HEK293T (cell line): ENCODE data around the gene AXL.

ENCODE experiments used
- CTCF ChIA-PET: fragments of 350-600 bp; formaldehyde crosslinking; extraction: SDS; loops from one replicate; lab custom pipeline; 2021; ENCODE audit warnings: antibody characterized with exemption, inconsistent platforms; lab: Yijun Ruan, JAX
- POLR2A ChIA-PET: fragments of 350-600 bp; formaldehyde crosslinking; extraction: SDS; loops from one replicate; lab custom pipeline; 2020; ENCODE audit warnings: antibody characterized with exemption, inconsistent platforms; lab: Yijun Ruan, JAX
- DNase-seq: peaks from one replicate; pipeline ENCODE4 v3.0.0; 2012; ENCODE audit warnings: mixed read lengths; ENCODE audit errors: extremely low spot score
- ARNT ChIP-seq: fragments of 450-650 bp; IDR thresholded peaks from 2 replicates; pipeline ENCODE4 v1.6.1; 2017; ENCODE audit warnings: mild to moderate bottlenecking
- BHLHE40 ChIP-seq: fragments of 450-650 bp; IDR thresholded peaks from 2 replicates; pipeline ENCODE4 v1.6.1; 2016; ENCODE audit warnings: mild to moderate bottlenecking, moderate library complexity, borderline replicate concordance
- CTBP1 ChIP-seq: fragments of 450-650 bp; IDR thresholded peaks from 2 replicates; pipeline ENCODE4 v1.6.1; 2016; ENCODE audit warnings: borderline replicate concordance
- ELF4 ChIP-seq: fragments of 450-650 bp; IDR thresholded peaks from 2 replicates; pipeline ENCODE4 v1.6.1; 2017; ENCODE audit warnings: antibody characterized with exemption
- FOXA1 ChIP-seq: fragments of 450-650 bp; IDR thresholded peaks from 2 replicates; pipeline ENCODE4 v1.6.1; 2016; ENCODE audit warnings: mild to moderate bottlenecking
- FOXK2 ChIP-seq: fragments of 450-650 bp; IDR thresholded peaks from 2 replicates; pipeline ENCODE4 v1.6.1; 2016; ENCODE audit warnings: mild to moderate bottlenecking
- FOXM1 ChIP-seq: fragments of 450-650 bp; IDR thresholded peaks from 2 replicates; pipeline ENCODE4 v1.6.1; 2017; ENCODE audit warnings: mild to moderate bottlenecking, borderline replicate concordance
- HDGF ChIP-seq: fragments of 450-650 bp; IDR thresholded peaks from 2 replicates; pipeline ENCODE4 v1.6.1; 2017; ENCODE audit warnings: antibody characterized with exemption, borderline replicate concordance
- L3MBTL2 ChIP-seq: fragments of 450-650 bp; conservative IDR thresholded peaks from 2 replicates; pipeline ENCODE4 v1.6.1; 2016; ENCODE audit warnings: mild to moderate bottlenecking
- LEF1 ChIP-seq: fragments of 450-650 bp; IDR thresholded peaks from 2 replicates; pipeline ENCODE4 v1.6.1; 2017; ENCODE audit warnings: mild to moderate bottlenecking, borderline replicate concordance
- NFRKB ChIP-seq: fragments of 450-650 bp; IDR thresholded peaks from 2 replicates; pipeline ENCODE4 v1.6.1; 2016; ENCODE audit warnings: mild to moderate bottlenecking, moderate library complexity
- PKNOX1 ChIP-seq: fragments of 450-650 bp; IDR thresholded peaks from 2 replicates; pipeline ENCODE4 v1.6.1; 2016
- SP1 ChIP-seq: fragments of 450-650 bp; IDR thresholded peaks from 2 replicates; pipeline ENCODE4 v1.6.1; 2017
- SUZ12 ChIP-seq: fragments of 450-650 bp; IDR thresholded peaks from 2 replicates; pipeline ENCODE4 v1.6.1; 2016; ENCODE audit warnings: mild to moderate bottlenecking
- TARDBP ChIP-seq: fragments of 450-650 bp; IDR thresholded peaks from 2 replicates; pipeline ENCODE4 v1.6.1; 2016
- ZNF384 ChIP-seq: fragments of 450-650 bp; IDR thresholded peaks from 2 replicates; pipeline ENCODE4 v1.6.1; 2016

AXL gene

DNA sequence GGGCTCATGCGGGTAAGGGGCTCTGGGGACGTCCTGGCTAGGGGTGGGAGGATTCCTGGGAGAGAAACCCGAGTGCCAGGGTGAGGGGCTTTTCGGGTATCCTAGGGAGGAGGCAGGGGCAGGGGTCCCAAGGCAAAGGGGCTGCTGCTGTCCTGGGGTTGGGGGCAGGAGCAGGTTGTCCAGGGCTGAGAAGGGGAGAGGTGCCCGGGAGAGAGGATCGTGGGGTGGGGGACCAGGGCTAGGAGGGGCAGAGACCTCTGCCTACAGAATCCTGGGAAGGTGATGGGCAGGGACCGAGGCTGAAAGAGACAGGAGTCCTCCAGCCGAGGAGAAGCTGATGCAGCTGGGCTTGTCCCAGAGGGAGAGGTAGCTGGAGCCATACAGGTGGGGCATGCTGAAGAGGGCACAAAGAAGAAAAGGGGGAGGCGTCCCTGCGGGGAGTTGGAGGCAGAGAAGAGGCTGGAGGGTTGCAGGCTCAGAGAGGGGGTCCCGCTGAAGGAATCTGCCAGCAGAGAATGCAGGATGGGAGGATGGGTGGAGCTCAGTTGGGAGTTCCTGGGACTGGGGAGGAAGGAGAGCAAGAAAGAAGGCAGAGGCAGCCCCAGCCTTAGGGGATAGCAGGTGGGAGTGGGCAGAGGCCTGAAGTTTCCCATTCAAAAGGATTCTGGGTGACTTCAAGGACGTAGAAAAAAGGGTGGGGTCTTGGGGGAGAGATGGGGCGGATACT lies 25.4 kb upstream of the AXL start:
- DNase-seq = no peak
- no peak for TF ChIP-seq HDGF
- no peak for TF ChIP-seq FOXA1
- CTCF ChIA-PET = no interaction called here
- POLR2A ChIA-PET = interaction anchor here (0.8 to 1.0 kb wide), 2 partner anchors 33 to 70 kb away, joined by 3 to 4 read pairs; partner anchors contain the start of gene HNRNPUL1

DNA sequence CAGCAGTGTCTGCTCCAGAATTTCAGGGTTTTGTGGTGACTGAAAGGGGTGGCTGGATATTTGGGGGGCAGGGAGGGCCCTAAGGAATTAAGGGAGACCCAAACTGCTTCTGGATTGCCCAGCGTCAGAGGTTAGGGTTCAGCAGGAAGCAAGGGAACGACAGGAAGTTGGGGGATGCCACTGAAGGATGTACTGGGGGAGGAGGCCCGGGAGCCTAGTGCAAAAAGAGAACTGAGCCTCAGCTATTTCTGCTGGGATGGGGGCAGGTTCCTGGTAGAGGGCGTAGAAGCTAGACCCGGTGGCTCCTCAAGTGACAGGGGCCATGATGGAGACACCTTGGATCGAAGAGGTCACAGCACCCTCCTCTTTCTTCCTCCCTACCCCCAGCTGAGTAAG lies 24.9 kb upstream of the AXL start:
- no peak for DNase-seq
- TF ChIP-seq TARDBP = no peak
- TF ChIP-seq FOXM1 = no peak
- no peak for TF ChIP-seq ELF4
- TF ChIP-seq FOXK2 = no peak
- TF ChIP-seq BHLHE40 = no peak
- TF ChIP-seq ARNT = no peak
- no peak for TF ChIP-seq LEF1
- TF ChIP-seq ZNF384 = no peak
- TF ChIP-seq CTBP1 = no peak
- no peak for TF ChIP-seq SUZ12
- TF ChIP-seq L3MBTL2 = no peak
- TF ChIP-seq FOXA1 = no peak
- TF ChIP-seq PKNOX1 = no peak
- no peak for TF ChIP-seq HDGF
- no peak for TF ChIP-seq SP1
- no peak for TF ChIP-seq NFRKB
- POLR2A ChIA-PET = interaction anchor here (0.8 to 1.0 kb wide), 2 partner anchors 32 to 70 kb away, joined by 3 to 4 read pairs; partner anchors contain the start of gene HNRNPUL1
- CTCF ChIA-PET = no interaction called here

DNA sequence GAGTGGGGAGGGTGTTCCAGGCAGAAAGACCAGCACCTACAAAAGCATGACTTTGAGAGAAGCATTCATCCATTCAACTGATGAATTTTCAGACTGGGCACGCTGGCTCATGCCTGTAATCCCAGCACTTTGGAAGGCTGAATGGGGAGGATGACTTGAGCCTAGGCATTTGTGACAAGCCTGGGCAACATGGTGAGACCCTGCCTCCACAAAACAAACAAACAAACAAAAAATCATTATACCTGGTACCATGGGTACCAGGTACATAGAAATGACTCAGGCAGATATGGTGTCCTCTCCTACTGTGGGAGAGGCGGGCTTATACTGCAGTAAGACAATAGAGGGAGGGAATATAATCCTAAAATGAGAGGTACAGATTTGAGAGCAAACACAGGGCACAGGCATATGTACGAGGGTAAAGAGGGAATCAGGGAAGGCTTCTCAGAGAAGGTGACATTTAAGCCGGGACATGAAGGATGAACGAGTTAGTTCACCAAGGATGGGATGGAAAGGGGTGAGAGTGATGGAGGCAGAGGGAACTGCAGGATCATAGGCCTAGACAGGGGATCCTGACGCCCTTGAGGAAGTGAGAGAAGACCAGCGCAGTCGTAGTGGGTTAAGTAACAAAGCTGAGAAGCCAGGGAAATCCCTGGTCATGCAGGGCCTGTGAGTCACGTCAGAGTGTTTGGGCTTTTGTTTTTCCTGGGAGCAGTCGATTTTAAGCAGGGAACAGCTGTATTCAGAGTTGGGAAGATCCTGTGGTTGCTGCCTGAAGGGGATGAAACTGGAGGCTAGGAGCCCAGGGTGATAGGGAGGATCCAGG lies 23.1 kb upstream of the AXL start:
- DNase-seq = no peak
- ChIA-PET POLR2A (no interaction called here), CTCF (no interaction called here)
- TF ChIP-seq NFRKB (no peak), ZNF384 (no peak), SUZ12 (no peak), BHLHE40 (no peak), CTBP1 (no peak)

GRCh38 chr19:41198559-41198958 lies 20.5 kb upstream of the AXL start:
- ChIA-PET POLR2A (interaction anchor here (1.7 kb wide), 1 partner anchor 65 kb away, joined by 6 read pairs; no protein-coding TSS in a partner anchor), CTCF (interaction anchor here (1.0 kb wide), 1 partner anchor 64 kb away, joined by 4 read pairs; no protein-coding TSS in a partner anchor)
- TF ChIP-seq PKNOX1 = no peak
- no peak for TF ChIP-seq BHLHE40
- TF ChIP-seq TARDBP = no peak
- no peak for TF ChIP-seq SP1
- TF ChIP-seq L3MBTL2 = no peak
- TF ChIP-seq LEF1 = no peak
- TF ChIP-seq HDGF = no peak
- no peak for TF ChIP-seq SUZ12
- TF ChIP-seq FOXA1 = no peak
- no peak for TF ChIP-seq ZNF384
- no peak for TF ChIP-seq FOXM1
- TF ChIP-seq NFRKB = no peak
- no peak for TF ChIP-seq FOXK2
- TF ChIP-seq ELF4 = no peak
- TF ChIP-seq ARNT = no peak
- no peak for TF ChIP-seq CTBP1
- DNase-seq = no peak

GRCh38 chr19:41203371-41203770 lies 15.7 kb upstream of the AXL start:
- ChIA-PET POLR2A (interaction anchor here (7.1 kb wide), 1 partner anchor 60 kb away, joined by 48 read pairs; the partner anchor contains the start of gene HNRNPUL1), CTCF (interaction anchor here (0.6 to 3.0 kb wide), 3 partner anchors 31 to 106 kb away, joined by 3 to 17 read pairs (median 4); no protein-coding TSS in a partner anchor)
- DNase-seq = no peak
- no peak for TF ChIP-seq HDGF
- TF ChIP-seq CTBP1 = no peak
- TF ChIP-seq FOXM1 = no peak
- no peak for TF ChIP-seq NFRKB
- no peak for TF ChIP-seq SUZ12
- TF ChIP-seq ELF4 = no peak
- no peak for TF ChIP-seq L3MBTL2

- ChIA-PET POLR2A (interaction anchor here (0.9 to 7.1 kb wide), 2 partner anchors 16 to 59 kb away, joined by 3 to 48 read pairs; partner anchors contain the start of gene HNRNPUL1), CTCF (interaction anchor here (0.7 to 3.0 kb wide), 8 partner anchors 15 to 365 kb away, joined by 3 to 17 read pairs (median 4); partner anchors contain the start of gene AXL)
- DNase-seq = peak; percentile 79
- TF ChIP-seq ZNF384 = 0 out of 2 replicates have a peak, but pooled peaks have one; percentile 55
Observed at GRCh38 chr19:41204338-41204737, 14.7 kb upstream of the AXL start.
